K562 (cell line): Measurements from ENCODE around the gene FBN3. TPM values are rescaled to one million over a fixed set of nuclear protein-coding genes. Genes with fewer than 3 reads are reported as not detected.
A peak's percentile ranks its signal among the peaks of the same experiment; 100 is the strongest.

Experiments
- ATAC-seq: fragments of 200-7000 bp; cut with Tn5 transposase; 3 replicates; pipeline ENCODE4 v1.9.1; 2020; ENCODE audit warnings: moderate library complexity
- BruUV-seq: library from RNA; stranded (reverse); fragments of 400-500 nt; replicated peaks from 2 replicates; lab custom pipeline; 2021; lab: Mats Ljungman, UMichigan
- CTCF ChIA-PET: fragments of 300-600 bp; formaldehyde crosslinking; extraction: SDS; loops from one replicate; lab custom pipeline; 2021; ENCODE audit warnings: low intra/inter-chr PET ratio; lab: Yijun Ruan, JAX
- POLR2A ChIA-PET: fragments of 300-600, 350-650 bp; sonication (Branson Sonifier 250); formaldehyde crosslinking; extraction: SDS; loops from one replicate; lab custom pipeline; 2021; ENCODE audit warnings: antibody characterized with exemption, inconsistent platforms; lab: Yijun Ruan, JAX
- DNase-seq, 4 experiments: peaks; one replicate each; pipeline versions ENCODE4 v3.0.0 to v3.0.0-alpha.2; 2011 to 2018; ENCODE audit warnings: low spot score in 3 of 4, mixed read lengths in 3 of 4; ENCODE audit errors: extremely low read depth in 1 of 4
- FAIRE-seq: peaks from 2 replicates; lab custom pipeline; 2011; peaks lifted over from hg19 to GRCh38; lab: Jason Lieb, UNC
- H2AFZ ChIP-seq: 2 replicates; pipeline ENCODE4 v1.6.0; 2011; ENCODE audit warnings: low read depth, low read length, control low read depth, inconsistent platforms
- H3K27ac ChIP-seq: fragments of 200-600 bp; 3 replicates; pipeline ENCODE4 v1.8.0; 2011; ENCODE audit warnings: low read depth, mild to moderate bottlenecking, control low read depth, inconsistent platforms, low read length, moderate library complexity, mixed read lengths; ENCODE audit errors: extremely low read depth
- H3K27me3 ChIP-seq, 2 experiments: fragments of 300-600 bp in 1 of 2; 2 replicates in 1 of 2; 3 replicates in 1 of 2; pipeline versions ENCODE4 v1.6.0 to v1.8.0; 2011; ENCODE audit warnings: inconsistent platforms in 2 of 2, low read length in 2 of 2, mild to moderate bottlenecking in 1 of 2, mixed read lengths in 1 of 2, moderate library complexity in 1 of 2; ENCODE audit not compliant: control insufficient read depth in 2 of 2, insufficient read depth in 2 of 2
- H3K36me3 ChIP-seq: fragments of 300-600 bp; 3 replicates; pipeline ENCODE4 v1.8.0; 2011; ENCODE audit warnings: mild to moderate bottlenecking, low read length, inconsistent platforms; ENCODE audit not compliant: control insufficient read depth, insufficient read depth
- H3K4me1 ChIP-seq, 2 experiments: fragments of 200-600 bp in 1 of 2; replicated peaks in 1 of 2; 2 replicates in 1 of 2; 3 replicates in 1 of 2; pipeline versions ENCODE4 v1.5.1 to v1.8.0; 2011; ENCODE audit warnings: inconsistent platforms in 2 of 2, low read length in 2 of 2, mild to moderate bottlenecking in 1 of 2, mixed read lengths in 1 of 2, moderate library complexity in 1 of 2; ENCODE audit not compliant: control insufficient read depth in 2 of 2, insufficient read depth in 2 of 2
- H3K4me2 ChIP-seq: 2 replicates; pipeline ENCODE4 v1.6.1; 2011; ENCODE audit warnings: low read length, control low read depth, inconsistent platforms, mixed read lengths; ENCODE audit not compliant: insufficient read depth
- H3K4me3 ChIP-seq: fragments of 200-600 bp; sonication (generic), shearing (Covaris generic); 2 replicates; pipeline ENCODE4 v1.5.1; 2016; ENCODE audit warnings: control low read depth, inconsistent platforms
- H3K79me2 ChIP-seq: fragments of 200-600 bp; 3 replicates; pipeline ENCODE4 v1.8.0; 2011; ENCODE audit warnings: low read length, inconsistent platforms; ENCODE audit not compliant: control insufficient read depth, insufficient read depth
- H3K9ac ChIP-seq, 2 experiments: 2 replicates each; pipeline versions ENCODE4 v1.6.0 to v1.6.1; 2011; ENCODE audit warnings: low read depth in 2 of 2, low read length in 2 of 2, control low read depth in 1 of 2, inconsistent platforms in 1 of 2, mild to moderate bottlenecking in 1 of 2, mixed read lengths in 1 of 2; ENCODE audit not compliant: insufficient read depth in 1 of 2
- H3K9me1 ChIP-seq: one replicate; pipeline ENCODE4 v1.6.0; 2011; ENCODE audit warnings: inconsistent platforms, mild to moderate bottlenecking, low read length, moderate library complexity; ENCODE audit not compliant: control insufficient read depth, insufficient read depth
- H3K9me3 ChIP-seq: replicated peaks from 2 replicates; pipeline ENCODE4 v1.5.1; 2011; ENCODE audit warnings: low read depth, low read length, inconsistent platforms; ENCODE audit not compliant: control insufficient read depth, insufficient read depth
- H4K20me1 ChIP-seq: replicated peaks from 2 replicates; pipeline ENCODE4 v1.6.1; 2011; ENCODE audit warnings: low read length, inconsistent platforms, mixed read lengths; ENCODE audit not compliant: control insufficient read depth, insufficient read depth
- CBFA2T2 ChIP-seq: fragments of 450-650 bp; conservative IDR thresholded peaks from 2 replicates; pipeline ENCODE4 v1.6.1; 2017; ENCODE audit warnings: mild to moderate bottlenecking
- DPF2 ChIP-seq: fragments of 450-650 bp; IDR thresholded peaks from 2 replicates; pipeline ENCODE4 v1.6.1; 2016
- ETV6 ChIP-seq, 3 experiments: fragments of 150-350 bp in 1 of 3; sonication (generic) in 1 of 3; formaldehyde crosslinking in 1 of 3; IDR thresholded peaks; 2 replicates each; pipeline versions ENCODE4 v1.6.1 to v1.8.0; 2014 to 2022; ENCODE audit warnings: borderline replicate concordance in 2 of 3, low read depth in 2 of 3, antibody characterized with exemption in 1 of 3, low read length in 1 of 3, mild to moderate bottlenecking in 1 of 3, missing genetic modification reagents in 1 of 3
- NCOR1 ChIP-seq: fragments of 450-650 bp; IDR thresholded peaks from 2 replicates; pipeline ENCODE4 v1.6.1; 2016; ENCODE audit warnings: mild to moderate bottlenecking, moderate library complexity
- NR2C1 ChIP-seq, 2 experiments: fragments of 450-650 bp; IDR thresholded peaks; 2 replicates each; pipeline ENCODE4 v1.6.1; 2017; ENCODE audit warnings: mild to moderate bottlenecking in 2 of 2, antibody characterized with exemption in 1 of 2, inconsistent platforms in 1 of 2, missing compliant biosample characterization in 1 of 2, missing genetic modification characterization in 1 of 2
- TAL1 ChIP-seq: fragments of 450-650 bp; IDR thresholded peaks from 2 replicates; pipeline ENCODE4 v1.6.1; 2016; ENCODE audit warnings: mild to moderate bottlenecking
- ZNF449 ChIP-seq: fragments of 250-450 bp; sonication (Bioruptor Pico); IDR thresholded peaks from 2 replicates; pipeline ENCODE4 v1.8.0; 2022; ENCODE audit warnings: moderate library complexity, mild to moderate bottlenecking, inconsistent platforms
- ZNF512 ChIP-seq: IDR thresholded peaks from 2 replicates; pipeline ENCODE4 v1.6.1; 2016; ENCODE audit warnings: missing genetic modification characterization, missing compliant biosample characterization
- WGBS: fragments of 100-300 bp; shearing (Covaris generic); methylation state at CpG from one replicate; pipeline ENCODE4 v1.1.6; 2016; ENCODE audit warnings: low coverage, mixed read lengths; ENCODE audit not compliant: insufficient coverage; ENCODE audit errors: missing lambda C conversion rate; 5-methylcytosine and 5-hydroxymethylcytosine counted together
- in situ Hi-C: fragments of 300-500 bp; cut with MboI; formaldehyde crosslinking; loops from 4 replicates; pipeline ENCODE4 v1.15.0; 2018; ENCODE audit warnings: inconsistent platforms, mixed read lengths
- intact Hi-C: fragments of 100-400 bp; cut with micrococcal nuclease; formaldehyde crosslinking; loops from 2 replicates; pipeline ENCODE4 v1.14.2; 2022
- polyA plus RNA-seq, 8 experiments: library from polyadenylated mRNA; depleted of rRNA in 4 of 8; stranded (reverse) in 5 of 8; unstranded in 3 of 8; fragments of >200 nt; fragmentation: Nextera tagmentation in 2 of 8; fragmentation: Illumina TruSeq in 1 of 8; extraction: Ambion mirVana in 2 of 8; extraction: Trizol in 1 of 8; gene quantifications; 2 replicates each; pipeline versions ENCODE4 v1.2.1 to v1.2.3, GENCODE V29; 2011 to 2014; ENCODE audit warnings: inconsistent platforms in 1 of 8, missing spikeins in 1 of 8
- total RNA-seq, 7 experiments: library from RNA; depleted of rRNA in 6 of 7; stranded (reverse); fragments of >200 nt in 6 of 7; fragmentation: Illumina TruSeq in 2 of 7; extraction: Trizol in 2 of 7; gene quantifications; 2 replicates each; pipeline versions ENCODE4 v1.2.1 to v1.2.3, GENCODE V29; 2011 to 2021; ENCODE audit warnings: low replicate concordance in 1 of 7
- TF ChIP-seq, protein P1 (sequence below), 3 experiments: IDR thresholded peaks in 2 of 3; conservative IDR thresholded peaks in 1 of 3; 2 replicates each; pipeline ENCODE4 v1.5.1; 2011 to 2012; ENCODE audit warnings: low read length in 3 of 3, mild to moderate bottlenecking in 3 of 3, control low read depth in 2 of 3, improper control_type of control experiment in 1 of 3, inconsistent platforms in 1 of 3, low read depth in 1 of 3, mixed read lengths in 1 of 3, moderate library complexity in 1 of 3; ENCODE audit not compliant: insufficient read depth in 2 of 3

The FBN3 gene
- total and polyA plus RNA-seq, 9 of the 15 experiments (the other 6 are each of a cell fraction or from before 2014, with no cell fraction given), result under 0.01 to 0.29 (median 0.01) TPM; not detected in 4

GRCh38 chr19:8022275-8022674 is 127.1 kb downstream of the FBN3 start:
- 27% methylated on average over 13 of the region's 13 CpGs for WGBS
- H4K20me1 ChIP-seq, result no peaks in the 10 kb centered on the region
- H3K36me3 ChIP-seq, result no peaks in the 10 kb centered on the region; the same call in 2 of the 3 replicates
- peaks cover 12 to 17% of the 10 kb centered on the region in 2 experiments; a peak in 4 of 5 replicates for H3K4me1 ChIP-seq
- DNase-seq (peak; percentile 34 to 64 (median 48)), FAIRE-seq (peak; percentile 55), ATAC-seq (peak; percentile 80)
- H3K4me2 ChIP-seq, result peak overlapping the region; percentile 29; the same call in 1 of the 2 replicates
- in situ Hi-C loops, result no loop called here
- CTCF ChIA-PET, result interaction anchor here (0.6 kb wide), 1 partner anchor 1057 kb away, joined by 3 read pairs; no protein-coding TSS in a partner anchor
- POLR2A ChIA-PET, result no interaction called here
- peak overlapping the region in 1 of 2 experiments; percentile 53; a peak in 2 of 4 replicates for H3K9ac ChIP-seq
- no peaks in the 10 kb centered on the region for H3K79me2 ChIP-seq
- H2AFZ ChIP-seq, result peak overlapping the region; percentile 85
- no TSS peak for BruUV-seq
- H3K9me3 ChIP-seq, result no peaks in the 10 kb centered on the region
- peak overlapping the region; percentile 36; the same call in 1 of the 3 replicates for H3K27ac ChIP-seq
- no peaks in the 10 kb centered on the region for H3K27me3 ChIP-seq
- intact Hi-C loops, result no loop called here
- no peaks in the 10 kb centered on the region for H3K9me1 ChIP-seq
- no peak overlapping the region for H3K4me3 ChIP-seq
- peak; percentile 51; the same call in 1 of the 2 replicates for TF ChIP-seq DPF2
- peak; percentile 29; the same call in 1 of the 2 replicates for TF ChIP-seq NCOR1
- TF ChIP-seq CBFA2T2, result peak; percentile 32
- peak; percentile 69 for TF ChIP-seq ZNF512 (tag)
- TF ChIP-seq NR2C1 (IDR thresholded peaks at IDR 0.05), result peak; percentile 51; the same call in 1 of the 2 replicates
- TF ChIP-seq NR2C1 (tag; IDR thresholded peaks at IDR 0.05), result no peak
- no peak for TF ChIP-seq ETV6 (IDR thresholded peaks at IDR 0.05; ENCODE audit: borderline replicate concordance in 1 of 2, low read depth in 2 of 2, low read length in 1 of 2)
- TF ChIP-seq ETV6 (CRISPR knock-in tag; IDR thresholded peaks at IDR 0.05; ENCODE audit: borderline replicate concordance), result no peak
- TF ChIP-seq, protein P1, sequence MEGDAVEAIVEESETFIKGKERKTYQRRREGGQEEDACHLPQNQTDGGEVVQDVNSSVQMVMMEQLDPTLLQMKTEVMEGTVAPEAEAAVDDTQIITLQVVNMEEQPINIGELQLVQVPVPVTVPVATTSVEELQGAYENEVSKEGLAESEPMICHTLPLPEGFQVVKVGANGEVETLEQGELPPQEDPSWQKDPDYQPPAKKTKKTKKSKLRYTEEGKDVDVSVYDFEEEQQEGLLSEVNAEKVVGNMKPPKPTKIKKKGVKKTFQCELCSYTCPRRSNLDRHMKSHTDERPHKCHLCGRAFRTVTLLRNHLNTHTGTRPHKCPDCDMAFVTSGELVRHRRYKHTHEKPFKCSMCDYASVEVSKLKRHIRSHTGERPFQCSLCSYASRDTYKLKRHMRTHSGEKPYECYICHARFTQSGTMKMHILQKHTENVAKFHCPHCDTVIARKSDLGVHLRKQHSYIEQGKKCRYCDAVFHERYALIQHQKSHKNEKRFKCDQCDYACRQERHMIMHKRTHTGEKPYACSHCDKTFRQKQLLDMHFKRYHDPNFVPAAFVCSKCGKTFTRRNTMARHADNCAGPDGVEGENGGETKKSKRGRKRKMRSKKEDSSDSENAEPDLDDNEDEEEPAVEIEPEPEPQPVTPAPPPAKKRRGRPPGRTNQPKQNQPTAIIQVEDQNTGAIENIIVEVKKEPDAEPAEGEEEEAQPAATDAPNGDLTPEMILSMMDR (IDR thresholded peaks at IDR 0.05 in 2 of 3, conservative IDR thresholded peaks at IDR 0.05 in 1 of 3; ENCODE audit: insufficient read depth in 2 of 3, low read depth in 1 of 3, low read length in 3 of 3), result peak in 1 of 3 experiments; percentile 23; a peak in 1 of 6 replicates
- TF ChIP-seq TAL1, result peak; percentile 46; the same call in 1 of the 2 replicates
- TF ChIP-seq ZNF449, result no peak
